Measurements from ENCODE around the gene SMC4. TPM values are rescaled to one million over a fixed set of nuclear protein-coding genes. Genes with fewer than 3 reads are reported as not detected.
A peak's percentile ranks its signal among the peaks of the same experiment; 100 is the strongest.

SMC4 gene
- total RNA-seq, 1 donor from 2014 or later, result 46.8 TPM

DNA sequence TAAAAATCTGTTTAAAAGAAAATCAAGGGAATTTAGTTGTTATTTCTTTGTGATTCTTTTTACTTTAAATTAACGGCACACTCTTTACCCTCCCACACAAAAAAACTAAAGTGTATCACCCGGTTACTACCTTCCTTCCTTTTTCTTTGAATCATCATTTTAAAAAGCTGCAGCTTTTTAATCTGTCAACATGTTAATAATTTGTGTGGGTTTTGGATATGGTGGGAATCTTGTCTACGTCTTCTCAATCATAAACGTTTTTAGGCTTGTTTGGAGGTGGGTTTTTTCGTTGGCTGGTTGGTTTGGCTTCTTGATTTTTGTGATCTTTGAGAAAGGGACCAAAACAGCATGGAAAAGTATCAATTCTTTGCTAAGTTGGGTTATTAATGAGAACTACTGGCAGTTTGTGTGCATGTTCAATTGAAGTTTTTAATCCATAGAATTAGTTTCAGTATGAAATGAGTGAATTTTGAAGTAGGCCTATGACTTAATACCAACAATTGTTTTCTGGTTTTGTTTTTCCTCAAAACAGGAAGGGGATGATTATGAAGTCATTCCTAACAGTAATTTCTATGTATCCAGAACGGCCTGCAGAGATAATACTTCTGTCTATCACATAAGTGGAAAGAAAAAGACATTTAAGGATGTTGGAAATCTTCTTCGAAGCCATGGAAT lies 4.5 kb downstream of the SMC4 start:
- Histone ChIP-seq H3K36me3 (peaks cover 7% of the 10 kb centered on the region), H3K4me1 (peaks cover 3% of the 10 kb centered on the region), H3K9me3 (no peaks in the 10 kb centered on the region), H3K27me3 (no peaks in the 10 kb centered on the region), H3K27ac (peak overlapping the region; percentile 88), H3K4me3 (peak overlapping the region; percentile 90)
- ATAC-seq (no peak), DNase-seq (no peak)
- intact Hi-C loops (cut with DNase I), result no loop called here
- no peak for TF ChIP-seq CTCF (IDR thresholded peaks at IDR 0.05)

- intact Hi-C loops (cut with DNase I), result no loop called here
- no peaks in the 10 kb centered on the region for H3K4me1 ChIP-seq
- H3K27me3 ChIP-seq, result no peaks in the 10 kb centered on the region
- no peak overlapping the region for H3K27ac ChIP-seq
- no peak for ATAC-seq
- H3K9me3 ChIP-seq, result no peaks in the 10 kb centered on the region
- no peak overlapping the region for H3K4me3 ChIP-seq
- peaks cover 27% of the 10 kb centered on the region for H3K36me3 ChIP-seq
- no peak for TF ChIP-seq CTCF (IDR thresholded peaks at IDR 0.05)
- no peak for DNase-seq
These were observed 10.6 kb downstream of the SMC4 start for GRCh38 chr3:160409812-160410610.

- Histone ChIP-seq H3K4me3 (no peak overlapping the region), H3K4me1 (no peaks in the 10 kb centered on the region), H3K27me3 (no peaks in the 10 kb centered on the region), H3K27ac (no peak overlapping the region), H3K36me3 (peaks cover 44% of the 10 kb centered on the region), H3K9me3 (no peaks in the 10 kb centered on the region)
- intact Hi-C loops (cut with DNase I), result no loop called here
- TF ChIP-seq CTCF (IDR thresholded peaks at IDR 0.05), result no peak
- ATAC-seq, result no peak
- no peak for DNase-seq
These were observed 13.0 kb downstream of the SMC4 start for GRCh38 chr3:160412477-160412876.

- ATAC-seq (peak; percentile 95), DNase-seq (no peak)
- Histone ChIP-seq H3K27me3 (no peaks in the 10 kb centered on the region), H3K36me3 (peaks cover 56% of the 10 kb centered on the region), H3K27ac (no peak overlapping the region), H3K4me1 (no peaks in the 10 kb centered on the region), H3K9me3 (no peaks in the 10 kb centered on the region), H3K4me3 (no peak overlapping the region)
- intact Hi-C loops (cut with DNase I), result no loop called here
- TF ChIP-seq CTCF (IDR thresholded peaks at IDR 0.05), result peak; percentile 92
These were observed 14.3 kb downstream of the SMC4 start for GRCh38 chr3:160413613-160414248.

DNA sequence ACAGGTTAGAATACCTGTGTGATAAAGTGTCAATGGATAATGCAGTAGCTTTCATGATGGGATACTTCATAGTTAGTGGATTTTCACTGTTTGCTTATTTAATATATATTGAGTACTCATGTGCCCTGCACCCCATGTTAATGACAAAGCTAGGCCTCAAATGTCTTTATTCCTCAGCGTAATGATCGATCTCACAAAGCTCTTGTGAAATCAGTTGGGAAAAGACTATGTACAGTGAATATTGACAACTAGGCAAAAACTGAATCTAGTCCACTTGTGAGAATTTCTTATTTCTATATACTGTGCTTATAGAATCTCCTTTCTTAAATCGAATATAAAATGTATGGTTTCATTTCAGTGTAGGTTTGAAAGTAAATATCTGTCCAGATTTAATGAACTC lies 17.9 kb downstream of the SMC4 start:
- Histone ChIP-seq H3K27ac (no peak overlapping the region), H3K9me3 (no peaks in the 10 kb centered on the region), H3K36me3 (peaks cover 87% of the 10 kb centered on the region), H3K4me1 (no peaks in the 10 kb centered on the region), H3K27me3 (no peaks in the 10 kb centered on the region), H3K4me3 (no peak overlapping the region)
- no peak for ATAC-seq
- TF ChIP-seq CTCF (IDR thresholded peaks at IDR 0.05), result no peak
- intact Hi-C loops (cut with DNase I), result no loop called here
- no peak for DNase-seq

Measured in upper lobe of right lung (tissue), 1 donor.